HG03460 (cell line): Measurements from ENCODE around the gene UBE2E2.

Experiments
- ATAC-seq: cut with Tn5 transposase; IDR thresholded peaks from one replicate; pipeline ENCODE4 v1.9.1; 2021; ENCODE audit not compliant: unreplicated experiment

UBE2E2 gene

DNA sequence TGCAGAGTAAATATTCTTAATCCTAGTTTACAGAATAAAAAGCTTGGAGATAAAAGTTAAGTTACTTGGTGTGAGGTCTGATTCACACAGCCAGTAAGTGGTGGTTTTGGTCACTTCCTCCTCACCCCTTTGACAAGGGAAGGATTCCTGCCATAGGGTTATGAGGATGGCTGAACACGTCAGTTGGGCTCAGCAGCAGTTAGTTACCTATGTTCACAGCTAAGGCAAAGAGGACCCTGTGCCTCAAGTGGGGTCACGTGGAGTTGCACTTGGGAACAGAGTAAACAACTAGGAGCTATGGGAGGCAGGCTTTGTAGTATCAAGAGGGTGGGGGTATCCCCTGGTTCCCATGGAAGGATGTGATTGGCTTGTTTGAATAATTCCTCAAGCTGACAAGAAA lies 232.2 kb downstream of the UBE2E2 start:
- no peak for ATAC-seq

- ATAC-seq, result no peak
These were observed 232.8 kb downstream of the UBE2E2 start for GRCh38 chr3:23435904-23436303.

DNA sequence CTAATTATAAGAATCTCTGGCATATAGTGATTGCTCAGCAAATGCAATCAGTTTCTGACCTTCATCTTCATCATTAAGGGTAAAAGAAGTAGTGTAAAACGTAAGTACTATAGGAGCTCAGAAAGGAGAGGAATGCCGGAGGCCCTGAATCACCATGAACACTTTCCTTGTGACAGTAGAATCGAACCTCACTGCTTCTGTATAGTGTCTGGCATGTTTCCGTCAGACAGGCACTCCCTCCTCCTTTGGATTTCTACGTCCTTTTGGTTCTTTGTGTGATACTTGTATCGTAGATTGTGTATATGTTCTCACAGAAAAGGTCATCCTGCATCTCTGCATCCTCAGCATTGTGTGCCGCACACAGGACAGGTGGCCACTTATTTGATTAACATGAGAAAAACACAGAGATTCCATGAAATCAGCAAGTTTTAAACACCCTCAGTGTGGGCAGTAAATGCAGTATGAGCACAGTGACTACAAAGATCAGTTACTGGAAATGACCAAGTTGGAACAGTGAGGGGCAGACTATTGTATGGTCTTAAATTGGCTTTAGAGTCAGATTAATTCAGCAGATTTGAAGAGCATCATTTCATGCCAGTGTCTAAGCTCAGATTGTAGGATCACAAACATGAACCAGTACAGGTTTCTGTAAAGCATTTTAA lies 234.5 kb downstream of the UBE2E2 start:
- no peak for ATAC-seq

- no peak for ATAC-seq
These were observed 235.5 kb downstream of the UBE2E2 start for GRCh38 chr3:23438657-23439056.

DNA sequence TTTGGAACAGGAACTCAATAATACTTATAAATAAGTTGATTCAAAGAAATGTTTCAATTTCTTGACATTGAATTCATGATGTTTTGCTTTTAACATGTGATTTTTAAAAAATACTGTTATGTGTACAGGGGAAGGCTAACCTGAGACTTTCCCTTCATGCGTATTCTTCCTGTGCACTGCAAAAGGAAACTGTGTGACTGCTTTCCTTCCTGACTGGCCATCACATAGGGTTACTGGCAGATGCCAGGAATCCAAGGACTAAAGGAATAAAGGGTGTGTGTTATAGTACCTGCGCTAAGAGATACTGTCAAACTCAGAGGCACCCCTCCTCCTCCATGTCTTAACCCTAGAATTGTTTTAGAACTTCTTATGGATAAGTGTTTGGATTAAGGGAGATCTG lies 236.0 kb downstream of the UBE2E2 start:
- no peak for ATAC-seq

- ATAC-seq, result no peak
These were observed 237.5 kb downstream of the UBE2E2 start for GRCh38 chr3:23440416-23441294.

DNA sequence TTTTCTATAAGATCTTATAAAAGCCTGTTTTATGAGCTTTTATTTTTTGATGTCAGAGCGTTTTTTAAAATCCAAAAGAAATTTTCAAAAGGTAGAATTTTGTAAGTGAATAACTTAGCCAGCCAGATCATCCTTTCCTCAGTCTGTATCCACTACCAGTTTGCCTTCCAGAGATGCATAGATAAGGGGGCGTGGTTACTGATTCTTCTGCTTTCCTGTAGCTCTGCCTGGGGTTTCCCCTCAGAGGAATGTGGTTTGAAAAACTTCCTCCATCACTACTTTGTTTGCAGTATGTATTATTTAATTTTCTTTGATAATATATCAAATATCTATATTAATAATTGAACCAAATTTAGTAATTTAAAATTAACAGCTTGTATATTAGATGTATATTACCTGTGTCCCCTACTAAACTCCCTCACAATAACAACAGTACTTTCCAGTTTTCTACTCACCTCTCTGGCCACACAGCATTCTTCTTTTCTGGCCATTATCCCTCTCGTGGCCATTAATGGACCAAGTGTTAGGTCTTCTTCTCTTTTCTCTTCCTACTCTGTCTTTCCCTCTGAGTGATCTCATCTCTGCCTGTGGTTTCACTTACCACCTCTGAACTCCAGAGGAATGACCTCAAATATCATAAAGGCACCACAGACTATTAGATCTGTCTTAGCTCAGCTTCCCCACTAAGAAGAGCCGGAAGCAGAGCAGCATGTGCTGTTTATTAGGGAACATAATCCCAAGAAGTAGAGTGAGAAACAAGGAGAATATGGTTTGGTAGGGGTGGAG lies 239.7 kb downstream of the UBE2E2 start:
- no peak for ATAC-seq

GRCh38 chr3:23444386-23444785 lies 241.3 kb downstream of the UBE2E2 start:
- ATAC-seq, result no peak

GRCh38 chr3:23446301-23446700 lies 243.2 kb downstream of the UBE2E2 start:
- no peak for ATAC-seq

GRCh38 chr3:23448998-23449537 lies 245.9 kb downstream of the UBE2E2 start:
- ATAC-seq, result no peak

DNA sequence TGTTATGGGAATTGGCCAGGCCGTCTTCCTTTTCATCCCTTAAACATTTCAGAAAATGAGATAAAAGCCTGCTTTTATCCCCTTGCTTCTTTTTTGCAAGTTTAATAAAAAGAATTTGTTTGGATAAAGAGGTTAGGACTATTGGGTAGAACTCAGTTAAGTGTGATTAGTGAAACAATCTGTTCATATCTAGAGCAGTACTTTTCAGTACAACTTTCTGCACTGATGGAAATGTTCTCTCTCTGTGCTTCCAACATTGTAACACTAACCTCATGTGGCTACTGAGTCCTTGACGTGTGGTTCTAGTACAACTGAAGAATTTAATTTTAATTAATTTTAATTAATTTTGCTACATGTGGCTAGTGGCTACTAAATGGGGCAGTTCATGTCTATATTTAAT lies 246.9 kb downstream of the UBE2E2 start:
- no peak for ATAC-seq

- no peak for ATAC-seq
These were observed 247.7 kb downstream of the UBE2E2 start for GRCh38 chr3:23450806-23451205.

- no peak for ATAC-seq
These were observed 249.3 kb downstream of the UBE2E2 start for GRCh38 chr3:23452408-23452807.

GRCh38 chr3:23455084-23455483 lies 252.0 kb downstream of the UBE2E2 start:
- ATAC-seq, result no peak

- ATAC-seq, result no peak
These were observed 252.6 kb downstream of the UBE2E2 start for GRCh38 chr3:23455775-23456174.

DNA sequence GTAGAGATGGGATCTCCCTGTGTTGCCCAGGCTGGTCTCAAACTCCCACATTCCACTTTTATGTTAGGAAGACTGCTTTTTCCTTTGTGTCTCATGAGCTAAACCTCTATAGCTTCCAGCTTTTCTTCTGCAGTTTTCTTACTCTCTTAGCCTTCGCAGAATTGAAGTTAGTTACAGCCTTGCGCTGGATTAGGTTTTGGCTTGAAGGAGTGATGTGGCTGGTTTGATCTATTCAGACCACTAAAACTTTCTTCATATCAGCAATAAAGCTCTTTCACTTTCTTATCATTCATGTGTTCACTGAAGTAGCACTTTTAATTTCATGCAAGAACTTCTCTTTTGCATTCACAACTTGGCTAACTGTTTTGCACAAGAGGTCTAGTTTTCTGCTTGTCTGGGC lies 254.6 kb downstream of the UBE2E2 start:
- no peak for ATAC-seq

DNA sequence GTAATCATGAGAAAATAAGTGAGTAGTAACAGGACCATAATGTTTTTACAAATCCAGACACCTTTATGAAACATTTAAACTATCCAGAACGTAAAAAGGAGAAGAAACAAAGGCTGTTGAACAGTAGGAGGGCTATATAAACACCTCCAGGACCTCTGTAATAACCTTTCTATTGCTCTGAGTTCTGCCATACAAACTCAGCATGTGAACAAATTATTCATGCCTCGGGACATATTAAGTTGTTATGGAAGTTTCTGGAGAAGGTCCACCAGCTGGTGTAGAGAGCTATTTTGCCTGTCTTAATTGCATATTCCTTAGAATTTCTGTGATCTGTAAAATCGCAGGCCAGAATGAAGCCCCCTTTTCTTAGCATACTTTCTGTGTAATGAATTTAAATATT lies 256.3 kb downstream of the UBE2E2 start:
- no peak for ATAC-seq

GRCh38 chr3:23459889-23460546 lies 256.9 kb downstream of the UBE2E2 start:
- no peak for ATAC-seq

- no peak for ATAC-seq
These were observed 257.9 kb downstream of the UBE2E2 start for GRCh38 chr3:23461069-23461468.

DNA sequence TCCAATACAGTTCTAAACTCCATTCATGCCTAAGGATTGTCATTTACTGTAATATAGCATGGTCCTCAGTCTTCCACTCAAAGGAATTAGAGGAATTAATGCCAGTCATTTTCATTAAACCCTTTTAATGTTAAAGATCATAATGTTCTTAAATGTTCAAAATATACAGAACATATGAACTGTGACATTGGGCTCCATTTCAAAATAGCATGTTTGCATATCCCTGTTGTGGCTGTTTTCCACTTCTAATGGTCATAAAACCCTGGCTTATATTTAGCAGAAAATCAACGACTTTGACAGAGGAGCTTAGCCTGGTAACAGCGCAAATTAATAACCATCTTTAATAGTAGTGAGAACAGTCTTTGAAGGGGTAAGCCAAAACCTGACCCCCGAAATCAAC lies 260.7 kb downstream of the UBE2E2 start:
- ATAC-seq, result no peak

- ATAC-seq, result no peak
These were observed 262.4 kb downstream of the UBE2E2 start for GRCh38 chr3:23465569-23465968.
